Thyroid gland (tissue), 4 donors: ENCODE measurements around the gene FAM193A. TPM values are rescaled to one million over a fixed set of nuclear protein-coding genes. Genes with fewer than 3 reads are reported as not detected.

Experiments used
- DNase-seq, 2 donors: peaks; one replicate each; pipeline ENCODE4 v3.0.0-alpha.2; 2019
- H3K27ac ChIP-seq, 3 donors: fragments of 200-600 bp; sonication (generic); 1 replicate in 2 of 3; 2 replicates in 1 of 3; pipeline ENCODE4 v1.5.1; 2016 to 2019; ENCODE audit warnings: mild to moderate bottlenecking in 1 of 3, moderate library complexity in 1 of 3
- H3K27me3 ChIP-seq: fragments of 200-600 bp; sonication (generic); one replicate; pipeline ENCODE4 v1.5.1; 2019
- H3K36me3 ChIP-seq, 2 donors: fragments of 200-600 bp; sonication (generic); one replicate each; pipeline ENCODE4 v1.5.1; 2016 to 2019
- H3K4me1 ChIP-seq, 2 donors: fragments of 200-600 bp; sonication (generic); one replicate each; pipeline ENCODE4 v1.5.1; 2017 to 2019
- H3K4me3 ChIP-seq, 3 donors: fragments of 200-600 bp; sonication (generic); replicated peaks in 1 of 3; 1 replicate in 2 of 3; 2 replicates in 1 of 3; pipeline ENCODE4 v1.5.1; 2016; ENCODE audit warnings: mild to moderate bottlenecking in 1 of 3
- H3K9me3 ChIP-seq: fragments of 200-600 bp; sonication (generic); one replicate; pipeline ENCODE4 v1.5.1; 2017
- POLR2A ChIP-seq, 2 donors: fragments of 450-650 bp; IDR thresholded peaks; one replicate each; pipeline ENCODE4 v1.6.1; 2017; ENCODE audit warnings: antibody characterized with exemption in 2 of 2, mild to moderate bottlenecking in 2 of 2, moderate library complexity in 1 of 2
- WGBS, 2 donors: methylation state at CpG; one replicate each; pipeline ENCODE4 v1.1.5; 2017; 5-methylcytosine and 5-hydroxymethylcytosine counted together
- intact Hi-C: fragments of 100-400 bp; cut with DNase I; formaldehyde crosslinking; loops from one replicate; pipeline ENCODE4 v1.15.1; 2023
- total RNA-seq, 4 donors: library from RNA; depleted of rRNA; stranded (reverse); fragments of >200 nt; gene quantifications; one replicate each; pipeline ENCODE4 v1.2.3, GENCODE V29; 2016
- TF ChIP-seq, protein P1 (sequence below), 6 experiments: fragments of 200-600 bp in 3 of 6; fragments of 450-650 bp in 3 of 6; sonication (generic) in 3 of 6; IDR thresholded peaks; one replicate each; pipeline ENCODE4 v1.5.1; 2016 to 2019; ENCODE audit warnings: antibody characterized with exemption in 6 of 6, mild to moderate bottlenecking in 2 of 6, inconsistent platforms in 1 of 6, moderate library complexity in 1 of 6

FAM193A gene
- total RNA-seq, 4 donors from 2014 or later: 22.4 to 36.7 (median 30.3) TPM

DNA sequence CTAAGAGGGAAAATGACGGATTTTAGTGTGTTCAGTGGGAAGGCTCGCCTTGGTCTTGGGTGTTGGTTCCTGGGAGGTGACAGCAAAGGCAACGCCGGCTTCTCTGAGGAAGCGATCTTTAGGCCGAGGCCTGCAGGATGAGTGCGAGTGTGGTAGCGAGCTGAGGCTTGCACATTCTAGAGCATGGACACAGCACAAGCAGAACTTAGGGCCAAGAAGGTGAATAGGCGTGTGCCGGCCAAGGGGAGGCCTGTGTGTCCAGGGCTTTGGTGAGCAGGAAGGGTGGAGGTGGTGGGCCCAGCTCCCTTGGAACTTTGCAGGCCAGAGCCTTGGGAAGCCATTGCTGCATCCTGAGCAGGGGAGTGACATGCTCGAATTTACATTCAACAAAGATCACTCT lies 151.8 kb downstream of the FAM193A start:
- TF ChIP-seq POLR2A (IDR thresholded peaks at IDR 0.05): no peak
- TF ChIP-seq, protein P1, sequence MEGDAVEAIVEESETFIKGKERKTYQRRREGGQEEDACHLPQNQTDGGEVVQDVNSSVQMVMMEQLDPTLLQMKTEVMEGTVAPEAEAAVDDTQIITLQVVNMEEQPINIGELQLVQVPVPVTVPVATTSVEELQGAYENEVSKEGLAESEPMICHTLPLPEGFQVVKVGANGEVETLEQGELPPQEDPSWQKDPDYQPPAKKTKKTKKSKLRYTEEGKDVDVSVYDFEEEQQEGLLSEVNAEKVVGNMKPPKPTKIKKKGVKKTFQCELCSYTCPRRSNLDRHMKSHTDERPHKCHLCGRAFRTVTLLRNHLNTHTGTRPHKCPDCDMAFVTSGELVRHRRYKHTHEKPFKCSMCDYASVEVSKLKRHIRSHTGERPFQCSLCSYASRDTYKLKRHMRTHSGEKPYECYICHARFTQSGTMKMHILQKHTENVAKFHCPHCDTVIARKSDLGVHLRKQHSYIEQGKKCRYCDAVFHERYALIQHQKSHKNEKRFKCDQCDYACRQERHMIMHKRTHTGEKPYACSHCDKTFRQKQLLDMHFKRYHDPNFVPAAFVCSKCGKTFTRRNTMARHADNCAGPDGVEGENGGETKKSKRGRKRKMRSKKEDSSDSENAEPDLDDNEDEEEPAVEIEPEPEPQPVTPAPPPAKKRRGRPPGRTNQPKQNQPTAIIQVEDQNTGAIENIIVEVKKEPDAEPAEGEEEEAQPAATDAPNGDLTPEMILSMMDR (IDR thresholded peaks at IDR 0.05): no peak
- no peak for DNase-seq
- intact Hi-C loops: no loop called here
- Histone ChIP-seq H3K27me3 (no peaks in the 10 kb centered on the region), H3K4me3 (no peak overlapping the region), H3K9me3 (no peaks in the 10 kb centered on the region), H3K4me1 (peaks cover 3 to 22% of the 10 kb centered on the region in 2 donors), H3K27ac (no peak overlapping the region), H3K36me3 (peaks cover 20 to 22% of the 10 kb centered on the region in 2 donors)
- WGBS, 2 donors: 96% methylated on average over 11 of the region's 11 CpGs

DNA sequence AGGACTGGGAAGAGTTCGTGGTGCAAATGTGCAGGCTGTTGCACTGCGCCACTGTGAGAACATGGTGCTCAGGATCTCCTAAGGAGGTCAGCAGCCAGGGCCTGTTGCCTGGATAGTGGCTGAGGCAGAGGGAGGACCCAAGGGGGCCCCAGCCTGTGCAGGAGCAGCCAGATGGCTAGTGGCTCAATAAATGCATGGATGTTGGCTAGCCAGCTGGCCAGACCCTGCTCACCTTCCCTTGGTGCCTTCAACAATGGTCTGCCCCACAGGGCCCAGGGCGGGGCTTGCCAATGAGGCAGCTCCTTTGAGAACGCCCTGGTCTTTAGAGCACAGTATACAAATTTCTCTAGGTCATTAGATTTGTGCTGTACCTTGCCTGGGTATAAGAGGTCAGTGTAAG lies 152.2 kb downstream of the FAM193A start:
- Histone ChIP-seq H3K9me3 (no peaks in the 10 kb centered on the region), H3K36me3 (peaks cover 24 to 25% of the 10 kb centered on the region in 2 donors), H3K4me3 (no peak overlapping the region), H3K4me1 (peaks cover 3 to 22% of the 10 kb centered on the region in 2 donors), H3K27ac (no peak overlapping the region), H3K27me3 (no peaks in the 10 kb centered on the region)
- intact Hi-C loops: no loop called here
- WGBS, 2 donors: 97 to 100% methylated on average over 4 of the region's 4 CpGs
- TF ChIP-seq POLR2A (IDR thresholded peaks at IDR 0.05): no peak
- TF ChIP-seq, protein P1 (IDR thresholded peaks at IDR 0.05): no peak
- no peak for DNase-seq

DNA sequence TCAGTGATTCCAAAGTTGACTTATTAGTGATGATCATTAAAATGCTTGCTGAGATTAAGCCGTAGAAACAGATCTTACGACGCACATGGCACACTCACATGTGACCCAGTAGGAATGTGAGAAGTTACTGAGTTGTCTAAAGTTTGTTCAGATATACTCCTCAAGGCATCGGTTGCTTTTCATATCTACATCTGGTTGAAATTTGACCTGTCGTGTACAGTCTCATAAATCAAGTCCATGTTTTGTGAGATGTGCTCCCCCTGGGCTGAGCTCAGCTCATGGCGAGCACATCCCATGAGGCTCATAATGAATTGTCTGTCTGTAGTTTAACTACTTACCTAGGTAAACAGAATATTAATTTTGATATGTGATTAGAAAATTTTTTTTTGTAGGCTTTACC lies 152.7 kb downstream of the FAM193A start:
- Histone ChIP-seq H3K9me3 (no peaks in the 10 kb centered on the region), H3K36me3 (peaks cover 28 to 29% of the 10 kb centered on the region in 2 donors), H3K4me1 (peaks cover 3 to 22% of the 10 kb centered on the region in 2 donors), H3K27ac (no peak overlapping the region), H3K4me3 (no peak overlapping the region), H3K27me3 (no peaks in the 10 kb centered on the region)
- WGBS, 2 donors: 86 to 88% methylated on average over 6 of the region's 6 CpGs
- intact Hi-C loops: no loop called here
- DNase-seq: no peak
- no peak for TF ChIP-seq POLR2A (IDR thresholded peaks at IDR 0.05)
- TF ChIP-seq, protein P1 (IDR thresholded peaks at IDR 0.05): no peak

DNA sequence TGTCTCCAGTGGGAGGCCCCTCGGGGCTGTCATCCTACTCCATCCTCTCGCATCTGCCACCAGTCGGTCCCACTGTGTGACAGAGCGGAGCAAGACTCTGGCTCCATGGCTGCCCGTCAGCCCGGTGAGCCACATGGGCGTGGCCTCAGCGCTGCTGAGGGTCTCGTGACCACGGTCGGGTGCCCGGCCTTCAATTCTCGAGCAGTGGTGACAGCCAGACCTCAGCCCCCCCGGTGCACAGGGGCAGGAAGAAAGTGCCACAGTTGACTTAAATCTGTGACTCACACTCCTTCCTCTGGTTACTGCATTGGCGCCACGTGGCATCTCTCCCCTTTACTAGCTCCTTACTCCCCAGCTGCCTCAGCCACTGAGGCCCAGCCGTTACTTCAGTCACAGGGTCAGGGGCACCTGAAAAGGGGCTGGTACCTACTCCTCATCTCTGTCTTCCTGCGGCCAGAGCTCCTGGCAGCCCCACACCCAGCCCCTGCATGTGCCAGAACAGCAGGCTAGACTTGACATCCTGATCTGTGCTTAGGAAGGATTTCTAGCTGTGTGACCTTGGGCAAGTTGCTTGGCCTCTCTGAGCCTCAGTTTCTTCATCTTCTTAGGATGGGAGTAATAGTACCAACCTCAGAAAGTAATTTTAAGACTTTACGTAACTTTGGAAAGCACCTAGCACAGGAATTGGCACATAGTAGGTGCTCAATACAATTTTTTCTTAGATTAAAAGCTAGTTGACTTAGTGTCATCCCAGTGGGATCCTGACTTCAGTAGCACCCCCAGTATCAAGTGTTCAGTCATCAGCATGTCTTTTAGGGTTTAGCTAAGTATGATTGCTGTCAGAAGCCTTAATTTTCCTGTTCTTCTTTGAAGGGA lies 153.6 kb downstream of the FAM193A start:
- no peaks in the 10 kb centered on the region for H3K9me3 ChIP-seq
- no peak overlapping the region for H3K4me3 ChIP-seq
- H3K27ac ChIP-seq: no peak overlapping the region
- DNase-seq: no peak
- intact Hi-C loops: no loop called here
- H3K4me1 ChIP-seq: peaks cover 3 to 18% of the 10 kb centered on the region in 2 donors
- TF ChIP-seq, protein P1 (IDR thresholded peaks at IDR 0.05): no peak
- TF ChIP-seq POLR2A (IDR thresholded peaks at IDR 0.05): no peak
- peaks cover 31 to 36% of the 10 kb centered on the region in 2 donors for H3K36me3 ChIP-seq
- H3K27me3 ChIP-seq: no peaks in the 10 kb centered on the region
- WGBS, 2 donors: 89 to 95% methylated on average over 15 to 19 of the region's 19 CpGs

DNA sequence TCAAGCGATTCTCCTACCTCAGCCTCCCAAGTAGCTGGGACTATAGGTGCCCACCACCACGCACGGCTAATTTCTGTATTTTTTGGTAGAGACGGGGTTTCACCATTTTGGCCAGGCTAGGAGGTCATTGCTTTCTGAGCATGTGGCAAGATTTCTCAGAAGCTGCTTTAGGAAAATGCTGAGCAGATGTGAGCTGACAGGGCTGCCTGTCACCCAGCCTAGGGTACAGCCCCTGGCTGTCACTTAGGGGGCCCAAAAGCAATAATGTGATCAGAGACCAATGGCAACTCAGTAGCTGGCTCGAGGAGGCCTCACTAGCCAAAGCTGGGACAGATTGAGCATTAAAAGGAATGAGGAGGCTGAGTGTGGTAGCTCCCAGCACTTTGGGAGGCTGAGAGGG lies 154.9 kb downstream of the FAM193A start:
- peaks cover 35 to 43% of the 10 kb centered on the region in 2 donors for H3K36me3 ChIP-seq
- TF ChIP-seq, protein P1 (IDR thresholded peaks at IDR 0.05): no peak
- TF ChIP-seq POLR2A (IDR thresholded peaks at IDR 0.05): no peak
- H3K9me3 ChIP-seq: no peaks in the 10 kb centered on the region
- intact Hi-C loops: no loop called here
- H3K4me3 ChIP-seq: no peak overlapping the region
- no peaks in the 10 kb centered on the region for H3K27me3 ChIP-seq
- 92 to 99% methylated on average over 5 of the region's 5 CpGs for WGBS, 2 donors
- H3K27ac ChIP-seq: no peak overlapping the region
- no peak for DNase-seq
- H3K4me1 ChIP-seq: peaks cover 3 to 12% of the 10 kb centered on the region in 2 donors
